Measurements from ENCODE around the gene F13A1.

- TF ChIP-seq BCL11A (tag by site-specific recombination; IDR thresholded peaks at IDR 0.05; ENCODE audit: low read depth) (no peak), CTCF (tag by site-specific recombination; IDR thresholded peaks at IDR 0.05) (no peak), ZNF530 (tag by site-specific recombination; IDR thresholded peaks at IDR 0.05; ENCODE audit: low read depth) (no peak), ZNF121 (tag by site-specific recombination; IDR thresholded peaks at IDR 0.05) (no peak), SETDB1 (IDR thresholded peaks at IDR 0.05; ENCODE audit: insufficient read length, low read length) (no peak), ZNF169 (tag by site-specific recombination; IDR thresholded peaks at IDR 0.05) (no peak), ZNF302 (tag by site-specific recombination; IDR thresholded peaks at IDR 0.05; ENCODE audit: low read depth) (no peak), KLF17 (tag by site-specific recombination; IDR thresholded peaks at IDR 0.05) (no peak), YY1 (tag by site-specific recombination; IDR thresholded peaks at IDR 0.05) (no peak), ZNF433 (tag by site-specific recombination; IDR thresholded peaks at IDR 0.05; ENCODE audit: low read depth) (peak; percentile 92), PRDM4 (tag by site-specific recombination; IDR thresholded peaks at IDR 0.05) (no peak), ZBTB7A (tag by site-specific recombination; IDR thresholded peaks at IDR 0.05; ENCODE audit: low read depth) (no peak), ZNF777 (tag by site-specific recombination; IDR thresholded peaks at IDR 0.05; ENCODE audit: borderline replicate concordance) (no peak)
- TF ChIP-seq, protein P1, sequence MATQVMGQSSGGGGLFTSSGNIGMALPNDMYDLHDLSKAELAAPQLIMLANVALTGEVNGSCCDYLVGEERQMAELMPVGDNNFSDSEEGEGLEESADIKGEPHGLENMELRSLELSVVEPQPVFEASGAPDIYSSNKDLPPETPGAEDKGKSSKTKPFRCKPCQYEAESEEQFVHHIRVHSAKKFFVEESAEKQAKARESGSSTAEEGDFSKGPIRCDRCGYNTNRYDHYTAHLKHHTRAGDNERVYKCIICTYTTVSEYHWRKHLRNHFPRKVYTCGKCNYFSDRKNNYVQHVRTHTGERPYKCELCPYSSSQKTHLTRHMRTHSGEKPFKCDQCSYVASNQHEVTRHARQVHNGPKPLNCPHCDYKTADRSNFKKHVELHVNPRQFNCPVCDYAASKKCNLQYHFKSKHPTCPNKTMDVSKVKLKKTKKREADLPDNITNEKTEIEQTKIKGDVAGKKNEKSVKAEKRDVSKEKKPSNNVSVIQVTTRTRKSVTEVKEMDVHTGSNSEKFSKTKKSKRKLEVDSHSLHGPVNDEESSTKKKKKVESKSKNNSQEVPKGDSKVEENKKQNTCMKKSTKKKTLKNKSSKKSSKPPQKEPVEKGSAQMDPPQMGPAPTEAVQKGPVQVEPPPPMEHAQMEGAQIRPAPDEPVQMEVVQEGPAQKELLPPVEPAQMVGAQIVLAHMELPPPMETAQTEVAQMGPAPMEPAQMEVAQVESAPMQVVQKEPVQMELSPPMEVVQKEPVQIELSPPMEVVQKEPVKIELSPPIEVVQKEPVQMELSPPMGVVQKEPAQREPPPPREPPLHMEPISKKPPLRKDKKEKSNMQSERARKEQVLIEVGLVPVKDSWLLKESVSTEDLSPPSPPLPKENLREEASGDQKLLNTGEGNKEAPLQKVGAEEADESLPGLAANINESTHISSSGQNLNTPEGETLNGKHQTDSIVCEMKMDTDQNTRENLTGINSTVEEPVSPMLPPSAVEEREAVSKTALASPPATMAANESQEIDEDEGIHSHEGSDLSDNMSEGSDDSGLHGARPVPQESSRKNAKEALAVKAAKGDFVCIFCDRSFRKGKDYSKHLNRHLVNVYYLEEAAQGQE (tag by site-specific recombination; IDR thresholded peaks at IDR 0.05) = no peak
Observed at GRCh38 chr6:6105472-6106036, 214.9 kb downstream of the F13A1 start.
